HepG2 (cell line): ENCODE results near the gene DYSF. TPM values are rescaled to one million over a fixed set of nuclear protein-coding genes. Genes with fewer than 3 reads are reported as not detected.

ENCODE experiments used
- ATAC-seq: fragments of 200-7000 bp; cut with Tn5 transposase; 3 replicates; pipeline ENCODE4 v1.9.1; 2020; ENCODE audit warnings: mild to moderate bottlenecking, moderate library complexity
- BruUV-seq: library from RNA; stranded (reverse); fragments of 400-500 nt; replicated peaks from 2 replicates; lab custom pipeline; 2021; lab: Mats Ljungman, UMichigan
- CTCF ChIA-PET: fragments of 300-600 bp; formaldehyde crosslinking; extraction: SDS; loops from one replicate; lab custom pipeline; 2021; ENCODE audit warnings: low total read pairs, inconsistent platforms, low intra/inter-chr PET ratio; lab: Yijun Ruan, JAX
- POLR2A ChIA-PET: fragments of 350-600 bp; sonication (Branson Sonifier 250); formaldehyde crosslinking; loops from one replicate; lab custom pipeline; 2020; ENCODE audit warnings: antibody characterized with exemption, inconsistent platforms; lab: Yijun Ruan, JAX
- DNase-seq: peaks from one replicate; pipeline ENCODE4 v3.0.0-alpha.2; 2015; ENCODE audit warnings: low spot score
- FAIRE-seq: peaks from 3 replicates; lab custom pipeline; 2011; peaks lifted over from hg19 to GRCh38; lab: Jason Lieb, UNC
- H2AFZ ChIP-seq: one replicate; pipeline ENCODE4 v1.6.1; 2011; ENCODE audit warnings: low read length, inconsistent platforms
- H3K27ac ChIP-seq: fragments of 300-600 bp; 3 replicates; pipeline ENCODE4 v1.8.0; 2011; ENCODE audit warnings: mixed run types, mild to moderate bottlenecking, mixed read lengths, low read length, inconsistent platforms; ENCODE audit not compliant: insufficient read depth; ENCODE audit errors: extremely low read length
- H3K27me3 ChIP-seq, 2 experiments: fragments of 200-600 bp in 1 of 2; 2 replicates in 1 of 2; 3 replicates in 1 of 2; pipeline versions ENCODE4 v1.6.0 to v1.8.0; 2011; ENCODE audit warnings: low read length in 2 of 2, mild to moderate bottlenecking in 2 of 2, moderate library complexity in 2 of 2, inconsistent platforms in 1 of 2; ENCODE audit not compliant: insufficient read depth in 2 of 2, control insufficient read depth in 1 of 2
- H3K36me3 ChIP-seq, 2 experiments: fragments of 200-600 bp in 1 of 2; replicated peaks in 1 of 2; 2 replicates in 1 of 2; 3 replicates in 1 of 2; pipeline versions ENCODE4 v1.5.1 to v1.8.0; 2011; ENCODE audit warnings: low read length in 2 of 2, inconsistent platforms in 1 of 2; ENCODE audit not compliant: insufficient read depth in 2 of 2, control insufficient read depth in 1 of 2
- H3K4me1 ChIP-seq: 2 replicates; pipeline ENCODE4 v1.5.1; 2012; ENCODE audit warnings: low read length, inconsistent platforms; ENCODE audit not compliant: insufficient read depth
- H3K4me2 ChIP-seq: 2 replicates; pipeline ENCODE4 v1.6.0; 2011; ENCODE audit warnings: low read depth, low read length, inconsistent platforms
- H3K4me3 ChIP-seq, 3 experiments: fragments of 200-600 bp in 1 of 3; sonication (generic), shearing (Covaris generic) in 1 of 3; replicated peaks in 1 of 3; 2 replicates each; pipeline ENCODE4 v1.5.1; 2011 to 2016; ENCODE audit warnings: low read length in 3 of 3, inconsistent platforms in 2 of 3, low read depth in 2 of 3, mild to moderate bottlenecking in 2 of 3, control low read depth in 1 of 3, mixed read lengths in 1 of 3; ENCODE audit not compliant: insufficient read depth in 1 of 3
- H3K79me2 ChIP-seq: one replicate; pipeline ENCODE4 v1.6.1; 2011; ENCODE audit warnings: low read length, inconsistent platforms; ENCODE audit not compliant: insufficient read depth
- H3K9ac ChIP-seq: 2 replicates; pipeline ENCODE4 v1.6.0; 2011; ENCODE audit warnings: mild to moderate bottlenecking, low read depth, low read length, inconsistent platforms; ENCODE audit not compliant: insufficient read depth
- H3K9me3 ChIP-seq: 2 replicates; pipeline ENCODE4 v1.5.1; 2012; ENCODE audit warnings: mild to moderate bottlenecking, low read length
- H4K20me1 ChIP-seq: 2 replicates; pipeline ENCODE4 v1.6.0; 2011; ENCODE audit warnings: inconsistent platforms, mild to moderate bottlenecking, low read length, moderate library complexity; ENCODE audit not compliant: insufficient read depth
- JUNB ChIP-seq: sonication (generic); formaldehyde crosslinking; IDR thresholded peaks from 2 replicates; pipeline ENCODE4 v1.8.0; 2022; ENCODE audit warnings: missing genetic modification reagents, mild to moderate bottlenecking, borderline replicate concordance
- NFRKB ChIP-seq: fragments of 450-650 bp; IDR thresholded peaks from 2 replicates; pipeline ENCODE4 v1.6.1; 2017
- SALL1 ChIP-seq: sonication (generic); formaldehyde crosslinking; IDR thresholded peaks from 2 replicates; pipeline ENCODE4 v1.8.0; 2022; ENCODE audit warnings: mild to moderate bottlenecking, missing genetic modification reagents
- ZNF629 ChIP-seq: sonication (generic); formaldehyde crosslinking; conservative IDR thresholded peaks from 2 replicates; pipeline ENCODE4 v1.5.0; 2020; ENCODE audit warnings: missing genetic modification reagents
- ZNF761 ChIP-seq: sonication (generic); formaldehyde crosslinking; conservative IDR thresholded peaks from 2 replicates; pipeline ENCODE4 v1.4.0; 2020; ENCODE audit warnings: mild to moderate bottlenecking, missing genetic modification reagents
- ZNF772 ChIP-seq: sonication (generic); formaldehyde crosslinking; IDR thresholded peaks from 2 replicates; pipeline ENCODE4 v1.5.0; 2020; ENCODE audit warnings: mild to moderate bottlenecking, missing genetic modification reagents
- WGBS: methylation state at CpG from one replicate; pipeline ENCODE4 v1.1.6; 2017; ENCODE audit warnings: low lambda C conversion rate; 5-methylcytosine and 5-hydroxymethylcytosine counted together
- in situ Hi-C: cut with HindIII; loops from 2 replicates; pipeline ENCODE4 v1.10.0; 2017; ENCODE audit warnings: low pct_unique_long_range_greater_than_20kb; ENCODE audit not compliant: extremely low pct_ligation_motif_present
- intact Hi-C: fragments of 100-400 bp; cut with micrococcal nuclease; formaldehyde crosslinking; loops from one replicate; pipeline ENCODE4 v1.10.0; 2022; ENCODE audit not compliant: unreplicated experiment
- polyA plus RNA-seq, 8 experiments: library from polyadenylated mRNA; depleted of rRNA in 3 of 8; stranded (reverse) in 7 of 8; unstranded in 1 of 8; fragments of >200 nt; fragmentation: Illumina TruSeq in 4 of 8; extraction: Trizol in 4 of 8; gene quantifications; 2 replicates each; pipeline versions ENCODE4 v1.2.1 to v1.2.3, GENCODE V29; 2011 to 2016; ENCODE audit warnings: low read depth in 4 of 8, missing spikeins in 1 of 8, mixed read lengths in 1 of 8; ENCODE audit not compliant: insufficient read depth in 1 of 8
- total RNA-seq, 5 experiments: library from RNA; depleted of rRNA; stranded (reverse); fragments of >200 nt; fragmentation: Illumina TruSeq; extraction: Trizol; gene quantifications; 2 replicates each; pipeline ENCODE4 v1.2.3, GENCODE V29; 2016; ENCODE audit warnings: low read depth in 1 of 5

DYSF gene
- total and polyA plus RNA-seq, 2 of the 13 experiments (the other 11 are each of a cell fraction or from before 2014, with no cell fraction given) = 0.15 to 2.4 TPM

DNA sequence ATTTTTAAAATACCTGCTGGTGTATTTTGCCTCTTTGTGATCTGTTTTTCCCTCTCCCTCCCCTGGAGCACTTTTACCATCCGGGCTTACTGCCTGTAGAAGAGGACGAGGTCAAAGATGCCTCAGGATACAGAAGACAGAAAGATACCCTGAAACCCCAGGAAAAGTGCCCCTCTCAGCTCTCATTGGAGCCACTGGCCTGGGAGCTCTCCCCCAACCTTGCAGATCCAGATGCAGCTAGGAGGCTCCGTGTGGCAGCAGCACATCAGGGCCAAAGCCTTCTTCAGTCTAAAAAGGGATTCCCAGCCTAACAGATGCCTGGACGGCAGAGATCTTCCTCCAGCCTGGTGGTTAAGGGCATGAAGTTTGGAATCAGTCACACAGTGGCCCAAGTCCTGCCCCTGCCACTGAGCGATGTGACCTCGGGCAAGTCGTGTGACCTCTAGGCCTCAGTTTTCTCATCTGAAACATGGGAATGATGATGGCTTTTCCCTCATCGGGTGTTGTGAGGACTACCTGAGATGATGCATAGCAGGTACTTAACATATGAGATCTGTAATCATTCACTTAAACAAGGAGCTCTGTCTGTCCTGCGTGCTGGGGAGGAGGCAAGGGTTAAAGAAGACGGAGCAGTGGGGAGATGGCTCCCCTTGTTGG lies 239.4 kb downstream of the DYSF start:
- H3K9ac ChIP-seq = no peak overlapping the region
- no peak for DNase-seq
- H3K27ac ChIP-seq = no peak overlapping the region
- intact Hi-C loops = no loop called here
- WGBS = 56% methylated on average over 10 of the region's 10 CpGs
- H3K27me3 ChIP-seq = peaks cover 0 to 34% of the 10 kb centered on the region in 2 experiments
- H3K4me1 ChIP-seq = no peaks in the 10 kb centered on the region
- no peak overlapping the region for H3K4me2 ChIP-seq
- ChIA-PET CTCF (no interaction called here), POLR2A (no interaction called here)
- no peaks in the 10 kb centered on the region for H4K20me1 ChIP-seq
- in situ Hi-C loops = no loop called here
- ATAC-seq = no peak
- TF ChIP-seq NFRKB (no peak), ZNF629 (CRISPR knock-in tag) (peak; percentile 73), JUNB (no peak)
- no peak overlapping the region for H2AFZ ChIP-seq
- no peak for FAIRE-seq
- H3K79me2 ChIP-seq = no peaks in the 10 kb centered on the region
- BruUV-seq = no TSS peak
- H3K9me3 ChIP-seq = no peaks in the 10 kb centered on the region
- H3K4me3 ChIP-seq = no peak overlapping the region
- H3K36me3 ChIP-seq = no peaks in the 10 kb centered on the region

GRCh38 chr2:71693286-71694270 lies 240.2 kb downstream of the DYSF start:
- H3K4me3 ChIP-seq = no peak overlapping the region
- no peaks in the 10 kb centered on the region for H4K20me1 ChIP-seq
- TF ChIP-seq SALL1 (CRISPR knock-in tag) (no peak), ZNF772 (no peak), ZNF761 (CRISPR knock-in tag) (no peak)
- in situ Hi-C loops (no loop called here), intact Hi-C loops (no loop called here)
- no TSS peak for BruUV-seq
- 57% methylated on average over 16 of the region's 19 CpGs for WGBS
- no peaks in the 10 kb centered on the region for H3K9me3 ChIP-seq
- no peak overlapping the region for H3K9ac ChIP-seq
- H3K79me2 ChIP-seq = no peaks in the 10 kb centered on the region
- peaks cover 0 to 34% of the 10 kb centered on the region in 2 experiments for H3K27me3 ChIP-seq
- no peaks in the 10 kb centered on the region for H3K36me3 ChIP-seq
- no peak for DNase-seq
- H3K4me1 ChIP-seq = no peaks in the 10 kb centered on the region
- H2AFZ ChIP-seq = no peak overlapping the region
- ATAC-seq = no peak
- no peak overlapping the region for H3K27ac ChIP-seq
- H3K4me2 ChIP-seq = no peak overlapping the region
- CTCF ChIA-PET = no interaction called here
- no peak for FAIRE-seq
- POLR2A ChIA-PET = no interaction called here
